GM23248 (cell line): ENCODE measurements around the gene DHRS1. TPM values are rescaled to one million over a fixed set of nuclear protein-coding genes. Genes with fewer than 3 reads are reported as not detected.

Experiments used
- DNase-seq: peaks from one replicate; pipeline ENCODE4 v3.0.0-alpha.2; 2015
- H2AFZ ChIP-seq: fragments of 200-600 bp; sonication (generic); 2 replicates; pipeline ENCODE4 v1.6.1; 2016; ENCODE audit warnings: antibody characterized with exemption
- H3F3A ChIP-seq: fragments of 200-600 bp; sonication (generic); 2 replicates; pipeline ENCODE4 v1.6.1; 2016; ENCODE audit warnings: mild to moderate bottlenecking, antibody characterized with exemption, mixed run types; ENCODE audit not compliant: insufficient read depth
- H3K27ac ChIP-seq: fragments of 200-600 bp; sonication (generic); 2 replicates; pipeline ENCODE4 v1.5.1; 2016; ENCODE audit warnings: mild to moderate bottlenecking
- H3K27me3 ChIP-seq: fragments of 200-600 bp; sonication (generic); replicated peaks from 2 replicates; pipeline ENCODE4 v1.6.1; 2016; ENCODE audit warnings: mild to moderate bottlenecking; ENCODE audit not compliant: insufficient read depth
- H3K36me3 ChIP-seq: fragments of 200-600 bp; sonication (generic); 2 replicates; pipeline ENCODE4 v1.6.1; 2016; ENCODE audit warnings: low read depth, mild to moderate bottlenecking
- H3K4me1 ChIP-seq: fragments of 200-600 bp; sonication (generic); 2 replicates; pipeline ENCODE4 v1.6.1; 2016; ENCODE audit warnings: mild to moderate bottlenecking; ENCODE audit not compliant: insufficient read depth
- H3K4me2 ChIP-seq: fragments of 200-600 bp; sonication (generic); one replicate; pipeline ENCODE4 v1.6.1; 2016; ENCODE audit warnings: mild to moderate bottlenecking; ENCODE audit not compliant: unreplicated experiment
- H3K4me3 ChIP-seq: fragments of 200-600 bp; sonication (generic); 2 replicates; pipeline ENCODE4 v1.5.1; 2016; ENCODE audit warnings: mild to moderate bottlenecking
- H3K79me2 ChIP-seq: fragments of 200-600 bp; sonication (generic); 2 replicates; pipeline ENCODE4 v1.6.1; 2016; ENCODE audit warnings: mild to moderate bottlenecking; ENCODE audit not compliant: insufficient read depth
- H3K9ac ChIP-seq: fragments of 200-600 bp; sonication (generic); 2 replicates; pipeline ENCODE4 v1.6.1; 2016; ENCODE audit warnings: mild to moderate bottlenecking
- H3K9me2 ChIP-seq: fragments of 200-600 bp; sonication (generic); 2 replicates; pipeline ENCODE4 v1.6.1; 2016; ENCODE audit warnings: mixed run types, mild to moderate bottlenecking, moderate library complexity; ENCODE audit not compliant: insufficient read depth
- H3K9me3 ChIP-seq: fragments of 200-600 bp; sonication (generic); one replicate; pipeline ENCODE4 v1.6.1; 2017; ENCODE audit warnings: low read depth
- H4K20me1 ChIP-seq: fragments of 200-600 bp; sonication (generic); 2 replicates; pipeline ENCODE4 v1.6.0; 2016; ENCODE audit not compliant: insufficient read depth
- EZH2 ChIP-seq: fragments of 200-600 bp; sonication (generic); IDR thresholded peaks from 2 replicates; pipeline ENCODE4 v1.6.1; 2018; ENCODE audit warnings: antibody characterized with exemption, mild to moderate bottlenecking; ENCODE audit not compliant: insufficient read depth, poor library complexity, severe bottlenecking
- EZH2phosphoT487 ChIP-seq: fragments of 200-600 bp; sonication (generic); IDR thresholded peaks from 2 replicates; pipeline ENCODE4 v1.6.1; 2018; ENCODE audit warnings: antibody characterized with exemption, moderate library complexity, mild to moderate bottlenecking, low read depth; ENCODE audit not compliant: insufficient read depth
- WGBS, 2 experiments: methylation state at CpG; one replicate each; pipeline ENCODE4 v1.1.6; 2015 to 2017; ENCODE audit warnings: low lambda C conversion rate in 2 of 2, low coverage in 1 of 2; ENCODE audit errors: missing lambda C conversion rate in 2 of 2; 5-methylcytosine and 5-hydroxymethylcytosine counted together
- in situ Hi-C: fragments of 300-500 bp; cut with MboI; formaldehyde crosslinking; loops from 2 replicates; pipeline ENCODE4 v1.15.0; 2020
- polyA plus RNA-seq: library from polyadenylated mRNA; unstranded; fragments of >200 nt; fragmentation: Nextera tagmentation; extraction: Ambion mirVana; gene quantifications from 2 replicates; pipeline ENCODE4 v1.2.1, GENCODE V29; 2016
- total RNA-seq: library from RNA; depleted of rRNA; stranded (reverse); fragments of >200 nt; shearing (Covaris generic); gene quantifications from 2 replicates; pipeline ENCODE4 v1.2.3, GENCODE V29; 2014

The DHRS1 gene
- total and polyA plus RNA-seq, 2 experiments from 2014 or later: 12.8 to 31.0 TPM

DNA sequence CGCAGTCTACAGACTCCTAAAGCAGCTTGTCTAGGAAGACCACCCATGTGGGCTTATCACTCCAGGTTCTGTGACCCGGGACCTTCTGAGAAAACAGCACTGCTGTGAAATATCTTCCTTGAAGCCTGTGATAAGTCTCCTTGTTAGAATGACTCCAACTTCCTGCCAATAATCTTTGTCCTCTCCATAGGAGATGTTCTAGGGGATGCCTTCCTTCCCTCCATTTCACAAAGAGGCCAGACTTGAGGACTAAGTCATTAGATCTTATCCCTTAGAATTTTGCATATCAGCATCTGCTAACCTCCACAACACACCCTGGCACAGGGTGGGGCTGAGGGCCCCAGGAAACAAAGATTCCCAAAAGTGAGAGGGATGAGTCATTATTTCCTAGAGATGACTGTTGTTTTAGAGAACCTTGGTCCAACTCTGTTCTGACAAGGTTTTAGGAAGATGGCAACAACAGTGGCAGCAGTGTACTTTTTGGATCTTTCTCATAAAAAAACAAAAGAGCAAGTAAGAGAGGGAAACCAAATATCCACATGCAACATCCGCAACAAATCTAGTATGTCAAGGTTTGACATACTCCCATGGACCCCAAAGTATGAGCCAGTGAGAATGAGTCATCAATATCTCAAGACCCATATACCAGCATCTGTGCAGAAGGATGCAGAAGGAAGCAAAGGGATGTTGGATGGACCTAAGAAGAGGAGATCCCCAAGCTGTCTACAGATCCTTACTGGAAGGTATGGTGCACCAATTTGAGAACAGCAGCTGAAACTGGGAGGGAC is 17.8 kb upstream of the DHRS1 start:
- Histone ChIP-seq H3K9me2 (no peaks in the 10 kb centered on the region), H3K4me1 (peaks cover 13% of the 10 kb centered on the region), H3K4me2 (no peak overlapping the region), H3K79me2 (no peaks in the 10 kb centered on the region), H3K4me3 (no peak overlapping the region), H2AFZ (no peak overlapping the region), H3K9ac (no peak overlapping the region), H3K27ac (no peak overlapping the region), H3F3A (peaks cover 14% of the 10 kb centered on the region; the same call in 1 of the 2 replicates), H3K36me3 (no peaks in the 10 kb centered on the region), H3K9me3 (no peaks in the 10 kb centered on the region), H3K27me3 (no peaks in the 10 kb centered on the region; the same call in 1 of the 2 replicates), H4K20me1 (no peaks in the 10 kb centered on the region)
- WGBS, 2 experiments: 82 to 85% methylated on average over 3 of the region's 3 CpGs
- DNase-seq: peak; percentile 80
- in situ Hi-C loops: no loop called here
- no peak for TF ChIP-seq EZH2phosphoT487

DNA sequence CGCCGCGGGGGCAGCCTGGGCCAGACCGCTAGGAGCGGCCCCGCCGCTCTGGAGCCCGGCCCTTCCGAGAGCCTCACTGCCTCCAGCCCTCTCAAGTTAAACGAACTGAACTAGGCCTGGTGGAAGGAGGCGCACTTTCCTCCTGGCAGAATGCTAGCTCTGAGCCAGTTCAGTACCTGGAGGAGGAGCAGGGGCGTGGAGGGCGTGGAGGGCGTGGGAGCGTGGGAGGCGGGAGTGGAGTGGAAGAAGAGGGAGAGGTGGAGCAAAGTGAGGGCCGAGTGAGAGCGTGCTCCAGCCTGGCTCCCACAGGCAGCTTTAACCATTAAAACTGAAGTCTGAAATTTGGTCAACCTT is 17.0 kb upstream of the DHRS1 start:
- no peak overlapping the region for H3K4me3 ChIP-seq
- H3K79me2 ChIP-seq: no peaks in the 10 kb centered on the region
- in situ Hi-C loops: no loop called here
- no peak overlapping the region for H2AFZ ChIP-seq
- no peaks in the 10 kb centered on the region; the same call in 1 of the 2 replicates for H3K27me3 ChIP-seq
- no peak for DNase-seq
- H3K9me3 ChIP-seq: no peaks in the 10 kb centered on the region
- H3K4me1 ChIP-seq: peaks cover 18% of the 10 kb centered on the region
- H3K9ac ChIP-seq: no peak overlapping the region
- H4K20me1 ChIP-seq: no peaks in the 10 kb centered on the region
- no peak overlapping the region for H3K27ac ChIP-seq
- H3K36me3 ChIP-seq: no peaks in the 10 kb centered on the region
- H3K4me2 ChIP-seq: no peak overlapping the region
- TF ChIP-seq EZH2phosphoT487 (no peak), EZH2 (no peak)
- no peaks in the 10 kb centered on the region for H3K9me2 ChIP-seq
- WGBS, 2 experiments: 27 to 38% methylated on average over 15 to 18 of the region's 18 CpGs
- peaks cover 14% of the 10 kb centered on the region for H3F3A ChIP-seq

DNA sequence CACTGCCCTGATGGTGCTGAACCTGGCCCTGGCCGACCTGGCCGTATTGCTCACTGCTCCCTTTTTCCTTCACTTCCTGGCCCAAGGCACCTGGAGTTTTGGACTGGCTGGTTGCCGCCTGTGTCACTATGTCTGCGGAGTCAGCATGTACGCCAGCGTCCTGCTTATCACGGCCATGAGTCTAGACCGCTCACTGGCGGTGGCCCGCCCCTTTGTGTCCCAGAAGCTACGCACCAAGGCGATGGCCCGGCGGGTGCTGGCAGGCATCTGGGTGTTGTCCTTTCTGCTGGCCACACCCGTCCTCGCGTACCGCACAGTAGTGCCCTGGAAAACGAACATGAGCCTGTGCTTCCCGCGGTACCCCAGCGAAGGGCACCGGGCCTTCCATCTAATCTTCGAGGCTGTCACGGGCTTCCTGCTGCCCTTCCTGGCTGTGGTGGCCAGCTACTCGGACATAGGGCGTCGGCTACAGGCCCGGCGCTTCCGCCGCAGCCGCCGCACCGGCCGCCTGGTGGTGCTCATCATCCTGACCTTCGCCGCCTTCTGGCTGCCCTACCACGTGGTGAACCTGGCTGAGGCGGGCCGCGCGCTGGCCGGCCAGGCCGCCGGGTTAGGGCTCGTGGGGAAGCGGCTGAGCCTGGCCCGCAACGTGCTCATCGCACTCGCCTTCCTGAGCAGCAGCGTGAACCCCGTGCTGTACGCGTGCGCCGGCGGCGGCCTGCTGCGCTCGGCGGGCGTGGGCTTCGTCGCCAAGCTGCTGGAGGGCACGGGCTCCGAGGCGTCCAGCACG is 16.4 kb upstream of the DHRS1 start:
- no peak overlapping the region; the same call in 1 of the 2 replicates for H2AFZ ChIP-seq
- WGBS, 2 experiments: 36 to 44% methylated on average over 63 to 69 of the region's 70 CpGs
- no peaks in the 10 kb centered on the region for H3K36me3 ChIP-seq
- peaks cover 20% of the 10 kb centered on the region for H3K4me1 ChIP-seq
- no peaks in the 10 kb centered on the region for H4K20me1 ChIP-seq
- no peaks in the 10 kb centered on the region for H3K9me3 ChIP-seq
- H3K4me3 ChIP-seq: no peak overlapping the region
- no peak for TF ChIP-seq EZH2phosphoT487
- TF ChIP-seq EZH2: no peak
- H3K9ac ChIP-seq: no peak overlapping the region
- no peaks in the 10 kb centered on the region; the same call in 1 of the 2 replicates for H3K27me3 ChIP-seq
- no peaks in the 10 kb centered on the region for H3K9me2 ChIP-seq
- H3K4me2 ChIP-seq: no peak overlapping the region
- H3F3A ChIP-seq: peaks cover 14% of the 10 kb centered on the region
- no peaks in the 10 kb centered on the region for H3K79me2 ChIP-seq
- no peak overlapping the region for H3K27ac ChIP-seq
- in situ Hi-C loops: no loop called here
- peak; percentile 36 for DNase-seq

DNA sequence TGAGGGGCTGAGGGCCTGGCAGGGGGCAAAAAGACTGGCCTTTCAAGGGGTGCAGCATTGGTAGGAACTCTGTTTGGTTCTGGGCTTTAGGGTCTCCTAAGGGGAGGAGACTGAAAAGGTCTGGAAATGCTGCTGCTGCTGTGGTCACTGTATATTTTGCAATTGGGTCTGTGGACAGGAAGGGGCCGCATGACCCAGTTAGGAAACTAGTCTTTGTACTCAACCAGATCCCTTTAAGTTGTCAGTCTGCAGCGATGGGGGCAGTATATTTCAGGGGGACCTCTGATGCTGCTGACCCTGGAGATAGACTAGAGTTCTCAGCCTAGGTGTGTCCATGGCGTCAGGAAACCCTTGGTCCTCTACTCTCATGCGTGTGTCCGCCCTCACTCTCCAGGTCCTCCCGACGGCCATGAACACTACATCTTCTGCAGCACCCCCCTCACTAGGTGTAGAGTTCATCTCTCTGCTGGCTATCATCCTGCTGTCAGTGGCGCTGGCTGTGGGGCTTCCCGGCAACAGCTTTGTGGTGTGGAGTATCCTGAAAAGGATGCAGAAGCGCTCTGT is 15.7 kb upstream of the DHRS1 start:
- H3K4me3 ChIP-seq: no peak overlapping the region
- H3K79me2 ChIP-seq: no peaks in the 10 kb centered on the region
- H3K36me3 ChIP-seq: no peaks in the 10 kb centered on the region
- H2AFZ ChIP-seq: no peak overlapping the region
- no peaks in the 10 kb centered on the region for H4K20me1 ChIP-seq
- no peaks in the 10 kb centered on the region; the same call in 1 of the 2 replicates for H3K27me3 ChIP-seq
- TF ChIP-seq EZH2 (no peak), EZH2phosphoT487 (no peak)
- H3K4me2 ChIP-seq: no peak overlapping the region
- H3F3A ChIP-seq: peaks cover 14% of the 10 kb centered on the region
- H3K9ac ChIP-seq: no peak overlapping the region
- H3K9me2 ChIP-seq: no peaks in the 10 kb centered on the region
- in situ Hi-C loops: no loop called here
- no peak for DNase-seq
- H3K9me3 ChIP-seq: no peaks in the 10 kb centered on the region
- no peak overlapping the region for H3K27ac ChIP-seq
- peaks cover 24% of the 10 kb centered on the region for H3K4me1 ChIP-seq
- WGBS, 2 experiments: 93 to 94% methylated on average over 10 of the region's 10 CpGs
